ENCODE measurements around the gene MASP2. TPM values are rescaled to one million over a fixed set of nuclear protein-coding genes. Genes with fewer than 3 reads are reported as not detected.
"Not testable (repeated sequence)": the region's sequence is repeated elsewhere in the genome, so short reads cannot be mapped to it uniquely, and the experiment has no call there.

The MASP2 gene
- total and polyA plus RNA-seq, 4 donors = 0.05 TPM; not detected in 3

GRCh38 chr1:11068600-11069473 is 21.8 kb upstream of the MASP2 start:
- no peak for ATAC-seq (ENCODE audit: low FRiP score)
- H3K9me3 ChIP-seq (ENCODE audit: control insufficient read depth, low read length) = no peaks in the 10 kb centered on the region
- 91 to 94% methylated on average over 17 of the region's 17 CpGs for WGBS, 2 donors
- intact Hi-C loops (cut with DNase I) = no loop called here
- DNase-seq = peak in 1 of 2 donors; percentile 31
- no peak overlapping the region for H3K27ac ChIP-seq (ENCODE audit: low read depth in 1 of 2, low read length in 2 of 2)
- no peak overlapping the region for H3K4me3 ChIP-seq (ENCODE audit: low read length in 2 of 2)
- H3K4me1 ChIP-seq (ENCODE audit: control insufficient read depth in 1 of 2, insufficient read depth in 2 of 2, low read length in 2 of 2) = no peaks in the 10 kb centered on the region
- H3K27me3 ChIP-seq (ENCODE audit: control insufficient read depth in 1 of 2, insufficient read depth in 2 of 2, low read length in 1 of 2) = no peaks in the 10 kb centered on the region
- H3K36me3 ChIP-seq (ENCODE audit: control insufficient read depth in 1 of 2, insufficient read depth in 2 of 2, low read length in 1 of 2) = peaks cover 0 to 16% of the 10 kb centered on the region in 2 donors

- H3K27ac ChIP-seq (ENCODE audit: low read depth in 1 of 2, low read length in 2 of 2) = no peak overlapping the region
- ATAC-seq (ENCODE audit: low FRiP score) = no peak
- intact Hi-C loops (cut with DNase I) = no loop called here
- peak in 1 of 2 donors; percentile 45 for DNase-seq
- peaks cover 0 to 15% of the 10 kb centered on the region in 2 donors for H3K36me3 ChIP-seq (ENCODE audit: control insufficient read depth in 1 of 2, insufficient read depth in 2 of 2, low read length in 1 of 2)
- H3K27me3 ChIP-seq (ENCODE audit: control insufficient read depth in 1 of 2, insufficient read depth in 2 of 2, low read length in 1 of 2) = no peaks in the 10 kb centered on the region
- H3K9me3 ChIP-seq (ENCODE audit: control insufficient read depth, low read length) = no peaks in the 10 kb centered on the region
- 86 to 87% methylated on average over 18 of the region's 18 CpGs for WGBS, 2 donors
- no peaks in the 10 kb centered on the region for H3K4me1 ChIP-seq (ENCODE audit: control insufficient read depth in 1 of 2, insufficient read depth in 2 of 2, low read length in 2 of 2)
- H3K4me3 ChIP-seq (ENCODE audit: low read length in 2 of 2) = no peak overlapping the region
Measured at GRCh38 chr1:11067716-11068599, 20.9 kb upstream of the MASP2 start.

- Histone ChIP-seq H3K36me3 (ENCODE audit: control insufficient read depth in 1 of 2, insufficient read depth in 2 of 2, low read length in 1 of 2) (peaks cover 0 to 15% of the 10 kb centered on the region in 2 donors), H3K27me3 (ENCODE audit: control insufficient read depth in 1 of 2, insufficient read depth in 2 of 2, low read length in 1 of 2) (no peaks in the 10 kb centered on the region), H3K9me3 (ENCODE audit: control insufficient read depth, low read length) (no peaks in the 10 kb centered on the region), H3K4me1 (ENCODE audit: control insufficient read depth in 1 of 2, insufficient read depth in 2 of 2, low read length in 2 of 2) (no peaks in the 10 kb centered on the region), H3K4me3 (ENCODE audit: low read length in 2 of 2) (no peak overlapping the region), H3K27ac (ENCODE audit: low read depth in 1 of 2, low read length in 2 of 2) (no peak overlapping the region)
- DNase-seq (no peak), ATAC-seq (ENCODE audit: low FRiP score) (no peak)
- 99 to 100% methylated on average over 1 of the region's 1 CpG for WGBS, 2 donors
- intact Hi-C loops (cut with DNase I) = no loop called here
Measured at GRCh38 chr1:11065796-11066195, 18.8 kb upstream of the MASP2 start.

GRCh38 chr1:11064942-11065341 is 17.9 kb upstream of the MASP2 start:
- Histone ChIP-seq H3K27me3 (ENCODE audit: control insufficient read depth in 1 of 2, insufficient read depth in 2 of 2, low read length in 1 of 2) (no peaks in the 10 kb centered on the region), H3K27ac (ENCODE audit: low read depth in 1 of 2, low read length in 2 of 2) (no peak overlapping the region), H3K4me1 (ENCODE audit: control insufficient read depth in 1 of 2, insufficient read depth in 2 of 2, low read length in 2 of 2) (no peaks in the 10 kb centered on the region), H3K9me3 (ENCODE audit: control insufficient read depth, low read length) (no peaks in the 10 kb centered on the region), H3K36me3 (ENCODE audit: control insufficient read depth in 1 of 2, insufficient read depth in 2 of 2, low read length in 1 of 2) (peaks cover 0 to 15% of the 10 kb centered on the region in 2 donors), H3K4me3 (ENCODE audit: low read length in 2 of 2) (no peak overlapping the region)
- ATAC-seq (ENCODE audit: low FRiP score) (no peak), DNase-seq (no peak)
- intact Hi-C loops (cut with DNase I) = no loop called here
- 95 to 96% methylated on average over 3 of the region's 3 CpGs for WGBS, 2 donors

- peak in 1 of 2 donors; percentile 46 for DNase-seq
- H3K4me3 ChIP-seq (ENCODE audit: low read length in 2 of 2); H3K36me3 ChIP-seq (ENCODE audit: control insufficient read depth in 1 of 2, insufficient read depth in 2 of 2, low read length in 1 of 2); H3K27ac ChIP-seq (ENCODE audit: low read depth in 1 of 2, low read length in 2 of 2); H3K27me3 ChIP-seq (ENCODE audit: control insufficient read depth in 1 of 2, insufficient read depth in 2 of 2, low read length in 1 of 2); H3K4me1 ChIP-seq (ENCODE audit: control insufficient read depth in 1 of 2, insufficient read depth in 2 of 2, low read length in 2 of 2); intact Hi-C loops (cut with DNase I); H3K9me3 ChIP-seq (ENCODE audit: control insufficient read depth, low read length); ATAC-seq (ENCODE audit: low FRiP score): not testable (repeated sequence)
- 89 to 90% methylated on average over 17 to 18 of the region's 18 CpGs for WGBS, 2 donors
Measured at GRCh38 chr1:11063937-11064537, 17.0 kb upstream of the MASP2 start.

- H3K9me3 ChIP-seq (ENCODE audit: control insufficient read depth, low read length) = no peaks in the 10 kb centered on the region
- H3K36me3 ChIP-seq (ENCODE audit: control insufficient read depth in 1 of 2, insufficient read depth in 2 of 2, low read length in 1 of 2) = peaks cover 0 to 5% of the 10 kb centered on the region in 2 donors
- ATAC-seq (ENCODE audit: low FRiP score) (no peak), DNase-seq (peak in 1 of 2 donors; percentile 16)
- H3K4me1 ChIP-seq (ENCODE audit: control insufficient read depth in 1 of 2, insufficient read depth in 2 of 2, low read length in 2 of 2) = no peaks in the 10 kb centered on the region
- 68 to 73% methylated on average over 3 of the region's 3 CpGs for WGBS, 2 donors
- no peak overlapping the region for H3K4me3 ChIP-seq (ENCODE audit: low read length in 2 of 2)
- intact Hi-C loops (cut with DNase I) = no loop called here
- H3K27me3 ChIP-seq (ENCODE audit: control insufficient read depth in 1 of 2, insufficient read depth in 2 of 2, low read length in 1 of 2) = no peaks in the 10 kb centered on the region
- H3K27ac ChIP-seq (ENCODE audit: low read depth in 1 of 2, low read length in 2 of 2) = no peak overlapping the region
Measured at GRCh38 chr1:11062965-11063401, 15.9 kb upstream of the MASP2 start.

GRCh38 chr1:11061652-11062365 is 14.8 kb upstream of the MASP2 start:
- Histone ChIP-seq H3K36me3 (ENCODE audit: control insufficient read depth in 1 of 2, insufficient read depth in 2 of 2, low read length in 1 of 2) (peaks cover 0 to 5% of the 10 kb centered on the region in 2 donors), H3K9me3 (ENCODE audit: control insufficient read depth, low read length) (no peaks in the 10 kb centered on the region), H3K4me1 (ENCODE audit: control insufficient read depth in 1 of 2, insufficient read depth in 2 of 2, low read length in 2 of 2) (no peaks in the 10 kb centered on the region), H3K4me3 (ENCODE audit: low read length in 2 of 2) (no peak overlapping the region), H3K27me3 (ENCODE audit: control insufficient read depth in 1 of 2, insufficient read depth in 2 of 2, low read length in 1 of 2) (no peaks in the 10 kb centered on the region), H3K27ac (ENCODE audit: low read depth in 1 of 2, low read length in 2 of 2) (no peak overlapping the region)
- DNase-seq = peak in 1 of 2 donors; percentile 33
- ATAC-seq (ENCODE audit: low FRiP score) = no peak
- intact Hi-C loops (cut with DNase I) = no loop called here
- 59 to 62% methylated on average over 5 of the region's 5 CpGs for WGBS, 2 donors
